NOMO-1 treated with DMSO at 0.1 percent for 48 hours (cell line): ENCODE results near the gene POLR3A.

Experiments used
- DNase-seq: peaks from one replicate; lab custom pipeline; 2025; ENCODE audit not compliant: unreplicated experiment; lab: John Stamatoyannopoulos, UW

The POLR3A gene

GRCh38 chr10:77955136-77955535, 74.2 kb downstream of the POLR3A start:
- DNase-seq: no peak

- no peak for DNase-seq
Measured at GRCh38 chr10:77949167-77949566, 80.1 kb downstream of the POLR3A start.

GRCh38 chr10:77946084-77946483, 83.2 kb downstream of the POLR3A start:
- DNase-seq: no peak

- DNase-seq: peak; percentile 76
Measured at GRCh38 chr10:77944519-77944918, 84.8 kb downstream of the POLR3A start.

GRCh38 chr10:77943121-77943901, 86.0 kb downstream of the POLR3A start:
- DNase-seq: peak; percentile 44

GRCh38 chr10:77941790-77942189, 87.5 kb downstream of the POLR3A start:
- no peak for DNase-seq

GRCh38 chr10:77940627-77941026, 88.7 kb downstream of the POLR3A start:
- DNase-seq: no peak

GRCh38 chr10:77940225-77940624, 89.1 kb downstream of the POLR3A start:
- DNase-seq: no peak

- no peak for DNase-seq
Measured at GRCh38 chr10:77939561-77940001, 89.7 kb downstream of the POLR3A start.

GRCh38 chr10:77936697-77937567, 92.4 kb downstream of the POLR3A start:
- no peak for DNase-seq

- DNase-seq: no peak
Measured at GRCh38 chr10:77932016-77932715, 97.1 kb downstream of the POLR3A start.

GRCh38 chr10:77927402-77928246, 101.7 kb downstream of the POLR3A start:
- no peak for DNase-seq

GRCh38 chr10:77926566-77927401, 102.5 kb downstream of the POLR3A start, which contains the start of gene DLG5:
TSS of gene DLG5 (minus strand) at chr10:77926755. CDS start at chr10:77926520, 235 bp downstream.
- peak; percentile 51 for DNase-seq

GRCh38 chr10:77925795-77926565, 103.3 kb downstream of the POLR3A start:
- DNase-seq: no peak

GRCh38 chr10:77925410-77925794, 103.9 kb downstream of the POLR3A start:
- DNase-seq: no peak

GRCh38 chr10:77922566-77923179, 106.6 kb downstream of the POLR3A start:
- DNase-seq: no peak

GRCh38 chr10:77922055-77922454, 107.3 kb downstream of the POLR3A start:
- no peak for DNase-seq

GRCh38 chr10:77921395-77921794, 107.9 kb downstream of the POLR3A start:
- no peak for DNase-seq
